MCF 10A (cell line): ENCODE measurements around the gene PSMA8. TPM values are rescaled to one million over a fixed set of nuclear protein-coding genes. Genes with fewer than 3 reads are reported as not detected.
A peak's percentile ranks its signal among the peaks of the same experiment; 100 is the strongest.

Experiments used
- BruUV-seq: library from RNA; stranded (reverse); fragments of 400-500 nt; replicated peaks from 2 replicates; lab custom pipeline; 2021; lab: Mats Ljungman, UMichigan
- CTCF ChIA-PET: fragments of 300-600 bp; sonication (Branson Sonifier 250); formaldehyde crosslinking; extraction: SDS; loops from one replicate; lab custom pipeline; 2021; ENCODE audit warnings: antibody characterized with exemption, inconsistent platforms; lab: Yijun Ruan, JAX
- POLR2A ChIA-PET: fragments of 300-600, 350-650 bp; sonication (Branson Sonifier 250); formaldehyde crosslinking; extraction: SDS; loops from one replicate; lab custom pipeline; 2020; ENCODE audit warnings: antibody characterized with exemption, inconsistent platforms; lab: Yijun Ruan, JAX
- DNase-seq: peaks from one replicate; pipeline ENCODE4 v3.0.0-alpha.2; 2018; ENCODE audit not compliant: unreplicated experiment
- H3K27ac Mint-ChIP-seq: one replicate; pipeline ENCODE4 v1.8.0; 2022; ENCODE audit warnings: mild to moderate bottlenecking, low read depth, mixed read lengths; ENCODE audit not compliant: unreplicated experiment
- H3K27me3 Mint-ChIP-seq: one replicate; pipeline ENCODE4 v1.8.0; 2022; ENCODE audit warnings: mixed read lengths; ENCODE audit not compliant: insufficient read depth, unreplicated experiment
- H3K36me3 Mint-ChIP-seq: one replicate; pipeline ENCODE4 v1.8.0; 2022; ENCODE audit warnings: mild to moderate bottlenecking, moderate library complexity, mixed read lengths; ENCODE audit not compliant: insufficient read depth, unreplicated experiment
- H3K4me1 Mint-ChIP-seq: one replicate; pipeline ENCODE4 v1.8.0; 2022; ENCODE audit warnings: mixed read lengths; ENCODE audit not compliant: insufficient read depth, unreplicated experiment
- H3K4me3 Mint-ChIP-seq: one replicate; pipeline ENCODE4 v1.8.0; 2022; ENCODE audit warnings: mild to moderate bottlenecking, moderate library complexity, mixed read lengths; ENCODE audit not compliant: unreplicated experiment
- H3K9me3 Mint-ChIP-seq: one replicate; pipeline ENCODE4 v1.8.0; 2022; ENCODE audit warnings: mixed read lengths; ENCODE audit not compliant: unreplicated experiment
- intact Hi-C: fragments of 100-400 bp; cut with micrococcal nuclease; formaldehyde crosslinking; loops from 2 replicates; pipeline ENCODE4 v1.14.1; 2022
- total RNA-seq: library from RNA; stranded (reverse); gene quantifications from 2 replicates; pipeline ENCODE4 v1.2.3, GENCODE V29; 2022
- TF ChIP-seq, protein P1 (sequence below): fragments of 200-600 bp; IDR thresholded peaks from one replicate; pipeline ENCODE4 v1.8.0; 2022; ENCODE audit warnings: antibody characterized with exemption, mild to moderate bottlenecking; ENCODE audit not compliant: unreplicated experiment

PSMA8 gene
- total RNA-seq, 1 experiment from 2014 or later = not detected

DNA sequence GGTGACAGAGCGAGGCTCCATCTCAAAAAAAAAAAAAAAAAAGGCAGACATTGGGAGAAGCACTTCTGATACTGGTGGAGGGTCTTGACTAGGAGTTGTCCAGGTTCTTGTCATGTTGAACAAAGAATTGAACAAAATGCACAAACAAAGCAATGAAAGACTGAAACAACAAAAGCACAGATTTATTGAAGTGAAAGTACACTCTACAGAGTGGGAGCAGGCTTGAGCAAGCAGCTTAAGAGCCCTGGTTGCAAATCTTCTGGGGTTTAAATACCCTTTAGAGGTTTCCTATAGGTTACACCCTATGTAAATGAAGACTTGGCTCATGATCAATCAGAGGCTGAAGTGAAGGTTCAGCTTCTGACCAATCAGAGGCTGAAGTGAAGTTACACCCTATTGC, 36.8 kb upstream of the PSMA8 start:
- intact Hi-C loops = no loop called here
- POLR2A ChIA-PET = interaction anchor here (1.1 to 1.2 kb wide), 4 partner anchors 7 to 130 kb away, joined by 3 to 7 read pairs (median 4); partner anchors contain the start of gene TAF4B
- Mint-ChIP-seq H3K9me3 (no peaks in the 10 kb centered on the region), H3K4me3 (no peak overlapping the region), H3K27me3 (no peaks in the 10 kb centered on the region), H3K4me1 (no peaks in the 10 kb centered on the region), H3K27ac (peak overlapping the region; percentile 46), H3K36me3 (no peaks in the 10 kb centered on the region)
- DNase-seq = no peak
- no TSS peak for BruUV-seq
- CTCF ChIA-PET = interaction anchor here (0.6 to 1.2 kb wide), 3 partner anchors 61 to 609 kb away, joined by 3 read pairs; no protein-coding TSS in a partner anchor
- TF ChIP-seq, protein P1, sequence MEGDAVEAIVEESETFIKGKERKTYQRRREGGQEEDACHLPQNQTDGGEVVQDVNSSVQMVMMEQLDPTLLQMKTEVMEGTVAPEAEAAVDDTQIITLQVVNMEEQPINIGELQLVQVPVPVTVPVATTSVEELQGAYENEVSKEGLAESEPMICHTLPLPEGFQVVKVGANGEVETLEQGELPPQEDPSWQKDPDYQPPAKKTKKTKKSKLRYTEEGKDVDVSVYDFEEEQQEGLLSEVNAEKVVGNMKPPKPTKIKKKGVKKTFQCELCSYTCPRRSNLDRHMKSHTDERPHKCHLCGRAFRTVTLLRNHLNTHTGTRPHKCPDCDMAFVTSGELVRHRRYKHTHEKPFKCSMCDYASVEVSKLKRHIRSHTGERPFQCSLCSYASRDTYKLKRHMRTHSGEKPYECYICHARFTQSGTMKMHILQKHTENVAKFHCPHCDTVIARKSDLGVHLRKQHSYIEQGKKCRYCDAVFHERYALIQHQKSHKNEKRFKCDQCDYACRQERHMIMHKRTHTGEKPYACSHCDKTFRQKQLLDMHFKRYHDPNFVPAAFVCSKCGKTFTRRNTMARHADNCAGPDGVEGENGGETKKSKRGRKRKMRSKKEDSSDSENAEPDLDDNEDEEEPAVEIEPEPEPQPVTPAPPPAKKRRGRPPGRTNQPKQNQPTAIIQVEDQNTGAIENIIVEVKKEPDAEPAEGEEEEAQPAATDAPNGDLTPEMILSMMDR = no peak

DNA sequence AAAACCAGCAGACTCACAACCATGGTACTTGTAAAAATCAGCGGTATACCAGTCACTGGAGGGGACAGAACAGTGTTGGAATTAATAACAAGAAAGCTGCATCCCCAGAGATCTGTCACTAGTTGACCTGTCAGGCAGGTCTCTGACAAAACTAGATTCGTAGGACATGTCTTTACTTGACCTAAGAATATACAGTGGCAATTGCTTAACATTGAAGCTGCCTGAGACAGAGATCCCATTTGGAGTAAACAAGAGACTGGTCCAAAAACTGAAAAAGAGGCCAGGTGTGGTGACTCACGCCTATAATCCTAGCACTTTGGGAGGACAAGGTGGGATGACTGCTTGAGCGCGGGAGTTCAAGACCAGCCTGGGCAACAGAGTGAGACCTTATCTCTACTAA, 36.1 kb upstream of the PSMA8 start:
- Mint-ChIP-seq H3K27ac (peak overlapping the region; percentile 46), H3K4me3 (no peak overlapping the region), H3K9me3 (no peaks in the 10 kb centered on the region), H3K27me3 (no peaks in the 10 kb centered on the region), H3K4me1 (no peaks in the 10 kb centered on the region), H3K36me3 (no peaks in the 10 kb centered on the region)
- BruUV-seq = no TSS peak
- CTCF ChIA-PET = interaction anchor here (0.5 to 1.2 kb wide), 3 partner anchors 15 to 62 kb away, joined by 3 to 5 read pairs (median 3); no protein-coding TSS in a partner anchor
- peak; percentile 70 for DNase-seq
- POLR2A ChIA-PET = interaction anchor here (0.7 to 1.2 kb wide), 7 partner anchors 8 to 452 kb away, joined by 3 to 6 read pairs (median 3); partner anchors contain the start of gene TAF4B
- intact Hi-C loops = no loop called here
- TF ChIP-seq, protein P1 = no peak

DNA sequence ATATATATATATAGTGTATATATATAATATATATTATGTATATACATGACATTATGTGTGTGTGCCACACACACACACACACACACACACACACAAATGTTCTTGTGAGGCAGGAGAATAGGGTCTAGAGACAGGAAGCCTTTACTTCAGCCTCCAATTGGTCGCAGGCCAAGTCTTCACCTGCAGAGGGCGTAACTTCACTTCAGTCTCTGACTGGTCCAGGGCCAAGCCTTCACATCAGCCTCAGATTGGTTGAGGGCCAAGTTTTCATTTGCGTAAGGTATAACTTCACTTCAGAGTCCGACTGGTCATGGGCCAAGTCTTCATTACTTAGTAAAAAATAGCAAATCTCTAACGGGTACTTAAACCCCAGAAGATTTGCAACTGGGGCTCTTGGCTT, 30.1 kb upstream of the PSMA8 start:
- Mint-ChIP-seq H3K4me1 (no peaks in the 10 kb centered on the region), H3K36me3 (no peaks in the 10 kb centered on the region), H3K4me3 (no peak overlapping the region), H3K27ac (no peak overlapping the region), H3K9me3 (no peaks in the 10 kb centered on the region), H3K27me3 (no peaks in the 10 kb centered on the region)
- intact Hi-C loops = no loop called here
- TF ChIP-seq, protein P1 = no peak
- ChIA-PET POLR2A (no interaction called here), CTCF (interaction anchor here (0.6 kb wide), 1 partner anchor 44 kb away, joined by 3 read pairs; no protein-coding TSS in a partner anchor)
- no TSS peak for BruUV-seq
- DNase-seq = peak; percentile 58

DNA sequence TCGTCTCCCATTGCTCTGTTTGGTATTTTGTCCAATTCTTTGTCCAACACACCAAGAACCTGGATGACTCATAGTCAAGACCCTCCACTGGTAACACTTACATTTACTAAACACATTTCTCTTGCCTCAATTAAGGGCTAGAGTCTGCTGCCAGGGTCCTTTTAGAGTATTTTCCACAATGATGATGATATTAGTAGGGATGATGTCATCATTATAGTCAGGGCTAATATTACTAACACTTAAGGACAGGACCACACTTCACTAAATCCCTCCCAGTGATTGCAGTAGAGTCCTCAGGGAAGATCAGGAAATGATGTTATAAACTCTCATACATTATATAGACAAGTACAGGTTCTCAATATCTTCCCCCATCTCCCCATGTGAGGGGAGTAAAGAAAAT, 29.6 kb upstream of the PSMA8 start:
- CTCF ChIA-PET = interaction anchor here (0.8 kb wide), 1 partner anchor 26 kb away, joined by 7 read pairs; no protein-coding TSS in a partner anchor
- DNase-seq = no peak
- Mint-ChIP-seq H3K27ac (no peak overlapping the region), H3K36me3 (no peaks in the 10 kb centered on the region), H3K4me3 (no peak overlapping the region), H3K9me3 (no peaks in the 10 kb centered on the region), H3K27me3 (no peaks in the 10 kb centered on the region), H3K4me1 (no peaks in the 10 kb centered on the region)
- TF ChIP-seq, protein P1 = no peak
- POLR2A ChIA-PET = no interaction called here
- no TSS peak for BruUV-seq
- intact Hi-C loops = no loop called here
